HepG2 (cell line): Measurements from ENCODE around the gene MTHFD2L. TPM values are rescaled to one million over a fixed set of nuclear protein-coding genes. Genes with fewer than 3 reads are reported as not detected.
A peak's percentile ranks its signal among the peaks of the same experiment; 100 is the strongest.

ENCODE experiments used
- ATF7-NPFF ChIP-seq: sonication (generic); formaldehyde crosslinking; IDR thresholded peaks from 2 replicates; pipeline ENCODE4 v1.8.1; 2023; ENCODE audit warnings: mild to moderate bottlenecking, low read depth, missing genetic modification reagents, moderate library complexity
- CC2D1A ChIP-seq: sonication (generic); formaldehyde crosslinking; IDR thresholded peaks from 2 replicates; pipeline ENCODE4 v1.8.1; 2023; ENCODE audit warnings: mild to moderate bottlenecking, missing genetic modification reagents
- ERF ChIP-seq: IDR thresholded peaks from 2 replicates; pipeline ENCODE4 v1.6.1; 2018; ENCODE audit warnings: missing biosample characterization, missing genetic modification reagents
- GPN1 ChIP-seq: sonication (generic); formaldehyde crosslinking; IDR thresholded peaks from 2 replicates; pipeline ENCODE4 v1.5.1; 2020; ENCODE audit warnings: missing genetic modification reagents, borderline replicate concordance
- MTA1 ChIP-seq: sonication (generic); formaldehyde crosslinking; IDR thresholded peaks from 2 replicates; pipeline ENCODE4 v1.4.0; 2020; ENCODE audit warnings: missing genetic modification reagents, mild to moderate bottlenecking, borderline replicate concordance
- MXI1 ChIP-seq: IDR thresholded peaks from 3 replicates; pipeline ENCODE4 v1.6.1; 2012; ENCODE audit warnings: low read depth, low read length, inconsistent platforms, borderline replicate concordance
- NR1H2 ChIP-seq: sonication (generic); formaldehyde crosslinking; IDR thresholded peaks from 2 replicates; pipeline ENCODE4 v1.8.1; 2022; ENCODE audit warnings: low read depth, missing genetic modification reagents, borderline replicate concordance
- PHF21A ChIP-seq: sonication (generic); formaldehyde crosslinking; IDR thresholded peaks from 2 replicates; pipeline ENCODE4 v1.5.0; 2020; ENCODE audit warnings: mild to moderate bottlenecking, missing genetic modification reagents
- POLR2A ChIP-seq, 2 experiments: IDR thresholded peaks; 2 replicates each; pipeline ENCODE4 v1.6.1; 2011; ENCODE audit warnings: low read depth in 2 of 2, low read length in 2 of 2, mild to moderate bottlenecking in 1 of 2, moderate library complexity in 1 of 2; ENCODE audit not compliant: insufficient read depth in 1 of 2
- SAFB2 ChIP-seq: sonication (generic); formaldehyde crosslinking; IDR thresholded peaks from 2 replicates; pipeline ENCODE4 v1.5.1; 2020; ENCODE audit warnings: missing genetic modification reagents, low read depth, mild to moderate bottlenecking, borderline replicate concordance
- SIX1 ChIP-seq: sonication (generic); formaldehyde crosslinking; IDR thresholded peaks from 2 replicates; pipeline ENCODE4 v1.4.0; 2020; ENCODE audit warnings: missing genetic modification reagents, borderline replicate concordance
- ZBTB42 ChIP-seq: sonication (generic); formaldehyde crosslinking; IDR thresholded peaks from 2 replicates; pipeline ENCODE4 v1.5.0; 2020; ENCODE audit warnings: mild to moderate bottlenecking, missing genetic modification reagents
- ZNF121 ChIP-seq: sonication (generic); formaldehyde crosslinking; IDR thresholded peaks from 2 replicates; pipeline ENCODE4 v1.5.0; 2020; ENCODE audit warnings: mild to moderate bottlenecking, missing genetic modification reagents
- ZNF44 ChIP-seq: sonication (generic); formaldehyde crosslinking; IDR thresholded peaks from 2 replicates; pipeline ENCODE4 v1.5.1; 2020; ENCODE audit warnings: mild to moderate bottlenecking, missing genetic modification reagents
- ZNF484 ChIP-seq: sonication (generic); formaldehyde crosslinking; IDR thresholded peaks from 2 replicates; pipeline ENCODE4 v1.5.1; 2020; ENCODE audit warnings: mild to moderate bottlenecking, low read depth, missing genetic modification reagents, borderline replicate concordance
- ZNF501 ChIP-seq: sonication (generic); formaldehyde crosslinking; IDR thresholded peaks from 2 replicates; pipeline ENCODE4 v1.5.1; 2020; ENCODE audit warnings: mild to moderate bottlenecking, moderate library complexity, missing genetic modification reagents
- ZNF567 ChIP-seq: sonication (generic); formaldehyde crosslinking; IDR thresholded peaks from 2 replicates; pipeline ENCODE4 v1.8.1; 2023; ENCODE audit warnings: mild to moderate bottlenecking, missing genetic modification reagents, borderline replicate concordance
- ZNF720 ChIP-seq: sonication (generic); formaldehyde crosslinking; IDR thresholded peaks from 2 replicates; pipeline ENCODE4 v1.4.0; 2020; ENCODE audit warnings: missing genetic modification reagents
- polyA plus RNA-seq, 8 experiments: library from polyadenylated mRNA; depleted of rRNA in 3 of 8; stranded (reverse) in 7 of 8; unstranded in 1 of 8; fragments of >200 nt; fragmentation: Illumina TruSeq in 4 of 8; extraction: Trizol in 4 of 8; gene quantifications; 2 replicates each; pipeline versions ENCODE4 v1.2.1 to v1.2.3, GENCODE V29; 2011 to 2016; ENCODE audit warnings: low read depth in 4 of 8, missing spikeins in 1 of 8, mixed read lengths in 1 of 8; ENCODE audit not compliant: insufficient read depth in 1 of 8
- total RNA-seq, 5 experiments: library from RNA; depleted of rRNA; stranded (reverse); fragments of >200 nt; fragmentation: Illumina TruSeq; extraction: Trizol; gene quantifications; 2 replicates each; pipeline ENCODE4 v1.2.3, GENCODE V29; 2016; ENCODE audit warnings: low read depth in 1 of 5
- TF ChIP-seq, protein P1 (sequence below): sonication (generic); formaldehyde crosslinking; conservative IDR thresholded peaks from 2 replicates; pipeline ENCODE4 v1.8.0; 2022; ENCODE audit warnings: mild to moderate bottlenecking, moderate library complexity, missing genetic modification reagents
- TF ChIP-seq, protein P2 (sequence below): sonication (generic); formaldehyde crosslinking; IDR thresholded peaks from 2 replicates; pipeline ENCODE4 v1.4.0; 2020; ENCODE audit warnings: missing genetic modification reagents
- TF ChIP-seq, protein P3 (sequence below), 2 experiments: fragments of 450-650 bp in 1 of 2; sonication (generic) in 1 of 2; formaldehyde crosslinking; IDR thresholded peaks; 2 replicates each; pipeline versions ENCODE4 v1.5.0 to v1.8.0; 2020 to 2022; ENCODE audit warnings: mild to moderate bottlenecking in 1 of 2, missing genetic modification reagents in 1 of 2
- TF ChIP-seq, protein P4 (sequence below): sonication (generic); formaldehyde crosslinking; IDR thresholded peaks from 2 replicates; pipeline ENCODE4 v1.8.0; 2022; ENCODE audit warnings: missing genetic modification reagents, mild to moderate bottlenecking, borderline replicate concordance
- TF ChIP-seq, protein P5 (sequence below): sonication (generic); formaldehyde crosslinking; IDR thresholded peaks from 2 replicates; pipeline ENCODE4 v1.4.0; 2020; ENCODE audit warnings: missing genetic modification reagents

The MTHFD2L gene
- total and polyA plus RNA-seq, 2 of the 13 experiments (the other 11 are each of a cell fraction or from before 2014, with no cell fraction given): 10.5 to 14.9 TPM

DNA sequence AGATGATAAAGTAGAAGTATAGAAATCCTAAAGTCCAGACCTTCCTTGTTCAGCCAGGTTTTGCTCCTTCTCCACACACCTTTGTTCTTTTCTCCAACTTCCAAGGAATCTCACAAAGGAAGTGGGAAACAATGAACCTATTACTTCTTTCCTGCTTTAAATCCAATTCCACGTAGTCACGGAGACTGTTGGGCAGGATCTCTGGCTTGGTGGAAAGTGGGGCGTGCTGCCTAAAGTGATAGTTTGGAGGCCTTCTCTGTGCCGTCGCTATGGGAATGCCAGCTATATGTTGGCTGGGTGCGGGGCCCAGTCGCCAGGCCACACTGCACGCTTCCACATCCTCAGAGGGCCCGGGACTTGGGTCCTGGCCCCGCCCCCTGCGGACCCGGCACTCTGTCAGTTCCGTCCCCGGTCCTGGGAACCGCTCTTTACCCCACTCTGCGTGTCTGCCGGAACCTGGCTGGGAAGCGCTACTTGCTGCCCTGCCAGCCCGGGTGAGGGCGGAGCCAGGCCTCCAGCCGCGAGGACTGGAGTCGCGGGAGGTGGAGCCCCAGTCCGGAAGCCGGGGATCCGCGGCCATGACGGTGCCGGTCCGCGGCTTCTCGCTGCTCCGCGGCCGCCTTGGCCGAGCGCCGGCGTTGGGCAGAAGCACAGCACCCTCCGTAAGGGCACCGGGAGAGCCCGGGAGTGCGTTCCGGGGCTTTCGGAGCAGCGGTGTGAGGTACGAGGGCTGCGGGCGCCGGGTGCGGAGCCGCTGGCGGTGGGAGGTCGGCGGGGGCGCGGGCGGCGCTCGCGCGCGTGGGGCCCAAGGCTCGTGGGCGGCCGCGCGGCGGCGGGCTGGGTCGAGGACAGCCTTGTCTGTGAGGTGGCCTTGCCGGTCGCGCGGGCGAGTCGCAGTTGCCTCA, at the start of gene MTHFD2L (continued):
- TF ChIP-seq, protein P1, sequence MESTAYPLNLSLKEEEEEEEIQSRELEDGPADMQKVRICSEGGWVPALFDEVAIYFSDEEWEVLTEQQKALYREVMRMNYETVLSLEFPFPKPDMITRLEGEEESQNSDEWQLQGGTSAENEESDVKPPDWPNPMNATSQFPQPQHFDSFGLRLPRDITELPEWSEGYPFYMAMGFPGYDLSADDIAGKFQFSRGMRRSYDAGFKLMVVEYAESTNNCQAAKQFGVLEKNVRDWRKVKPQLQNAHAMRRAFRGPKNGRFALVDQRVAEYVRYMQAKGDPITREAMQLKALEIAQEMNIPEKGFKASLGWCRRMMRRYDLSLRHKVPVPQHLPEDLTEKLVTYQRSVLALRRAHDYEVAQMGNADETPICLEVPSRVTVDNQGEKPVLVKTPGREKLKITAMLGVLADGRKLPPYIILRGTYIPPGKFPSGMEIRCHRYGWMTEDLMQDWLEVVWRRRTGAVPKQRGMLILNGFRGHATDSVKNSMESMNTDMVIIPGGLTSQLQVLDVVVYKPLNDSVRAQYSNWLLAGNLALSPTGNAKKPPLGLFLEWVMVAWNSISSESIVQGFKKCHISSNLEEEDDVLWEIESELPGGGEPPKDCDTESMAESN (CRISPR knock-in tag): no peak; the same call in 1 of the 2 replicates
- TF ChIP-seq ZBTB42 (CRISPR knock-in tag): no peak
- no peak for TF ChIP-seq ZNF484 (CRISPR knock-in tag)
- peak; percentile 71; the same call in 1 of the 2 replicates for TF ChIP-seq MTA1 (CRISPR knock-in tag)
- TF ChIP-seq ERF (CRISPR knock-in tag): peak; percentile 91
- peak; percentile 84 to 91 for TF ChIP-seq POLR2A (IDR thresholded peaks at IDR 0.05; ENCODE audit: insufficient read depth in 1 of 2, low read depth in 2 of 2, low read length in 2 of 2)
- TF ChIP-seq GPN1 (CRISPR knock-in tag): no peak
- TF ChIP-seq, protein P2, sequence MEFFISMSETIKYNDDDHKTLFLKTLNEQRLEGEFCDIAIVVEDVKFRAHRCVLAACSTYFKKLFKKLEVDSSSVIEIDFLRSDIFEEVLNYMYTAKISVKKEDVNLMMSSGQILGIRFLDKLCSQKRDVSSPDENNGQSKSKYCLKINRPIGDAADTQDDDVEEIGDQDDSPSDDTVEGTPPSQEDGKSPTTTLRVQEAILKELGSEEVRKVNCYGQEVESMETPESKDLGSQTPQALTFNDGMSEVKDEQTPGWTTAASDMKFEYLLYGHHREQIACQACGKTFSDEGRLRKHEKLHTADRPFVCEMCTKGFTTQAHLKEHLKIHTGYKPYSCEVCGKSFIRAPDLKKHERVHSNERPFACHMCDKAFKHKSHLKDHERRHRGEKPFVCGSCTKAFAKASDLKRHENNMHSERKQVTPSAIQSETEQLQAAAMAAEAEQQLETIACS (CRISPR knock-in tag): peak; percentile 54; the same call in 1 of the 2 replicates
- no peak; the same call in 1 of the 2 replicates for TF ChIP-seq ATF7-NPFF
- TF ChIP-seq, protein P3, sequence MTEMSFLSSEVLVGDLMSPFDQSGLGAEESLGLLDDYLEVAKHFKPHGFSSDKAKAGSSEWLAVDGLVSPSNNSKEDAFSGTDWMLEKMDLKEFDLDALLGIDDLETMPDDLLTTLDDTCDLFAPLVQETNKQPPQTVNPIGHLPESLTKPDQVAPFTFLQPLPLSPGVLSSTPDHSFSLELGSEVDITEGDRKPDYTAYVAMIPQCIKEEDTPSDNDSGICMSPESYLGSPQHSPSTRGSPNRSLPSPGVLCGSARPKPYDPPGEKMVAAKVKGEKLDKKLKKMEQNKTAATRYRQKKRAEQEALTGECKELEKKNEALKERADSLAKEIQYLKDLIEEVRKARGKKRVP (CRISPR knock-in tag; IDR thresholded peaks at IDR 0.05): peak in 1 of 2 experiments; percentile 14; a peak in 1 of 4 replicates
- TF ChIP-seq ZNF121: peak; percentile 32; the same call in 1 of the 2 replicates
- TF ChIP-seq ZNF44 (CRISPR knock-in tag): 0 out of 2 replicates have a peak, but pooled peaks have one; percentile 80
- TF ChIP-seq, protein P4, sequence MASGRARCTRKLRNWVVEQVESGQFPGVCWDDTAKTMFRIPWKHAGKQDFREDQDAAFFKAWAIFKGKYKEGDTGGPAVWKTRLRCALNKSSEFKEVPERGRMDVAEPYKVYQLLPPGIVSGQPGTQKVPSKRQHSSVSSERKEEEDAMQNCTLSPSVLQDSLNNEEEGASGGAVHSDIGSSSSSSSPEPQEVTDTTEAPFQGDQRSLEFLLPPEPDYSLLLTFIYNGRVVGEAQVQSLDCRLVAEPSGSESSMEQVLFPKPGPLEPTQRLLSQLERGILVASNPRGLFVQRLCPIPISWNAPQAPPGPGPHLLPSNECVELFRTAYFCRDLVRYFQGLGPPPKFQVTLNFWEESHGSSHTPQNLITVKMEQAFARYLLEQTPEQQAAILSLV: peak; percentile 79; the same call in 1 of the 2 replicates
- peak; percentile 95 for TF ChIP-seq PHF21A
- no peak for TF ChIP-seq ZNF720 (CRISPR knock-in tag)
- TF ChIP-seq SAFB2: peak; percentile 88
- TF ChIP-seq MXI1: peak; percentile 72; the same call in 1 of the 3 replicates
- TF ChIP-seq CC2D1A (CRISPR knock-in tag): no peak
- TF ChIP-seq, protein P5, sequence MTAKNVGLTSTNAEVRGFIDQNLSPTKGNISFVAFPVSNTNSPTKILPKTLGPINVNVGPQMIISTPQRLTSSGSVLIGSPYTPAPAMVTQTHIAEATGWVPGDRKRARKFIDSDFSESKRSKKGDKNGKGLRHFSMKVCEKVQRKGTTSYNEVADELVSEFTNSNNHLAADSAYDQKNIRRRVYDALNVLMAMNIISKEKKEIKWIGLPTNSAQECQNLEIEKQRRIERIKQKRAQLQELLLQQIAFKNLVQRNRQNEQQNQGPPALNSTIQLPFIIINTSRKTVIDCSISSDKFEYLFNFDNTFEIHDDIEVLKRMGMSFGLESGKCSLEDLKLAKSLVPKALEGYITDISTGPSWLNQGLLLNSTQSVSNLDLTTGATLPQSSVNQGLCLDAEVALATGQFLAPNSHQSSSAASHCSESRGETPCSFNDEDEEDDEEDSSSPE (CRISPR knock-in tag): peak; percentile 65; the same call in 1 of the 2 replicates
- TF ChIP-seq NR1H2: no peak
- 0 out of 2 replicates have a peak, but pooled peaks have one; percentile 5 for TF ChIP-seq SIX1 (CRISPR knock-in tag)
- no peak for TF ChIP-seq ZNF567 (CRISPR knock-in tag)
- peak; percentile 96 for TF ChIP-seq ZNF501 (CRISPR knock-in tag)
